ENCODE results near the gene EFR3B.
"Not testable (repeated sequence)": the region's sequence is repeated elsewhere in the genome, so short reads cannot be mapped to it uniquely, and the experiment has no call there.

Gene EFR3B

DNA sequence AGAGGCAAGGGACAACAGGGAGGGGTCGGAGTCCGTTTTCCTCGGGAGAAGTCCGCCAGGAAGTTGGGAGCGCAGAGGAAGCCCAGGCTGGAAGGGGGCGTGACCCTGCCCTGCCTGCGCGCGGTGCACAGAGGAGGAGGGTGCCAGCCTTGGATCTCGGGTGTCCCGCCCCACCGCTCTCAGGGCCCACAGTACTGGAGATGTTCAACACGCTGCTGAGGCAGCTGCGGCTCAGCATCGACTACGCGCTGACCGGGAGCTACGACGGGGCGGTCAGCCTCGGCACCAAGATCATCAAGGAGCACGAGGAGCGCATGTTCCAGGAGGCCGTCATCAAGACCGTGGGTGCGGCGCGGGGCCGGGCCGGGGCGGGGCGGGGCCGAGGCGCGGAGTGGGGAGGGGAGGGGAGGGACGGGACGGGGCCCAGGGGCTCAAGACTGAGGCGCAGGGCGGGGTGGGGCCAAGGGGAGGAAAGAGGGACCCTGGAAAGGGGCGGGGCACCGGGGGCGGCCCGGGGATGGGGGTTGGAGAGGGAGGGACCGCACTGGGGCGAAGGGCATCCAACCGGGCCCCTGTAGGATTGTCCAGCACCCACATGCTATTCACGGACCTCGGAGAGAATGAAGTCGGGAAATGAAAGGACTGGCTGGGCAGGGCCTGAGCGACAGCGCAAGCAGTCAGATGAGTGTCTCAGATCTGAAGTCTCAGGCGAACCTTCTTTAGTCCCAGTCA is 89.9 kb downstream of the EFR3B start:
- TF ChIP-seq, protein P1, sequence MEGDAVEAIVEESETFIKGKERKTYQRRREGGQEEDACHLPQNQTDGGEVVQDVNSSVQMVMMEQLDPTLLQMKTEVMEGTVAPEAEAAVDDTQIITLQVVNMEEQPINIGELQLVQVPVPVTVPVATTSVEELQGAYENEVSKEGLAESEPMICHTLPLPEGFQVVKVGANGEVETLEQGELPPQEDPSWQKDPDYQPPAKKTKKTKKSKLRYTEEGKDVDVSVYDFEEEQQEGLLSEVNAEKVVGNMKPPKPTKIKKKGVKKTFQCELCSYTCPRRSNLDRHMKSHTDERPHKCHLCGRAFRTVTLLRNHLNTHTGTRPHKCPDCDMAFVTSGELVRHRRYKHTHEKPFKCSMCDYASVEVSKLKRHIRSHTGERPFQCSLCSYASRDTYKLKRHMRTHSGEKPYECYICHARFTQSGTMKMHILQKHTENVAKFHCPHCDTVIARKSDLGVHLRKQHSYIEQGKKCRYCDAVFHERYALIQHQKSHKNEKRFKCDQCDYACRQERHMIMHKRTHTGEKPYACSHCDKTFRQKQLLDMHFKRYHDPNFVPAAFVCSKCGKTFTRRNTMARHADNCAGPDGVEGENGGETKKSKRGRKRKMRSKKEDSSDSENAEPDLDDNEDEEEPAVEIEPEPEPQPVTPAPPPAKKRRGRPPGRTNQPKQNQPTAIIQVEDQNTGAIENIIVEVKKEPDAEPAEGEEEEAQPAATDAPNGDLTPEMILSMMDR (IDR thresholded peaks at IDR 0.05; ENCODE audit: borderline replicate concordance, control extremely low read depth, extremely low read depth, insufficient read depth, missing control alignments) = no peak
- peak; percentile 49 for DNase-seq (ENCODE audit: low spot score)
- in situ Hi-C loops (cut with MboI; ENCODE audit: low sequenced_read_pairs, unreplicated experiment) = loop anchor here (25.0 kb wide), 1 partner anchor 719 kb away; no protein-coding TSS in a partner anchor

DNA sequence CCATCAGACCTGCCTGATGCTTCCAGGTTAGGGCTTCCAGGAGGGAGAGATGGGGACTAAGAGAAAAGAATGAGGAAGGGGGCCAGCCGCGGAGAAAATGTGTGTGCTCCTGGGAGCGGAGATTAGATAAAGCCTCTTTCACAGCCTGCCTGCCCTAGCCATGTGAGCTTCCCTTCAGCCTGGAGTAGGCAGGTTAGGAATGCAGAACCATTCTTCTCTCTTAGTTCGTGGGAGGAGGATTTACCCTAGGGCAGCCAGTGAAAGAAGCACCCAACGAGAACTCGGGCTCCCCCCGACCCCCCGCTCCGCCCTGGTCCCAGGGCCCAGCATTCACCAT is 90.4 kb downstream of the EFR3B start:
- DNase-seq (ENCODE audit: low spot score) = no peak
- TF ChIP-seq, protein P1 (IDR thresholded peaks at IDR 0.05; ENCODE audit: borderline replicate concordance, control extremely low read depth, extremely low read depth, insufficient read depth, missing control alignments) = no peak
- in situ Hi-C loops (cut with MboI; ENCODE audit: low sequenced_read_pairs, unreplicated experiment) = loop anchor here (25.0 kb wide), 1 partner anchor 720 kb away; no protein-coding TSS in a partner anchor

DNA sequence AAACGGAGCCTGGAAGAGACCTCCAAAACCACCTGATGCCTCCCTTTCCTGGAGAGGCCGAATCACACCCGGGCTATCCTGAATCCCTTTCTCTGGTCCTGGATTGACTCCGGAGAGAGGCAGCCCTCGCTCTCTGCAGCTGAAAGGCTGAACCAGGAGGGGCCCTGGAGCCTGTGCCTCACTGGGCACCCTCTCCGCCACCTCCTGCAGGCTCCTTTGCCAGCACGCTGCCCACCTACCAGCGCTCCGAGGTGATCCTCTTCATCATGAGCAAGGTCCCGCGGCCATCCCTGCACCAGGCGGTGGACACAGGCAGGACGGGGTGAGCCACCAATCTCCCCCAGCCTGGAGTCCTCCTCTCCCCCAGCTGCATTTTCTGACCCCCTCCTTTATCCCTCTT is 90.8 kb downstream of the EFR3B start:
- TF ChIP-seq, protein P1 (IDR thresholded peaks at IDR 0.05; ENCODE audit: borderline replicate concordance, control extremely low read depth, extremely low read depth, insufficient read depth, missing control alignments) = no peak
- no peak for DNase-seq (ENCODE audit: low spot score)
- in situ Hi-C loops (cut with MboI; ENCODE audit: low sequenced_read_pairs, unreplicated experiment) = loop anchor here (25.0 kb wide), 1 partner anchor 720 kb away; no protein-coding TSS in a partner anchor

DNA sequence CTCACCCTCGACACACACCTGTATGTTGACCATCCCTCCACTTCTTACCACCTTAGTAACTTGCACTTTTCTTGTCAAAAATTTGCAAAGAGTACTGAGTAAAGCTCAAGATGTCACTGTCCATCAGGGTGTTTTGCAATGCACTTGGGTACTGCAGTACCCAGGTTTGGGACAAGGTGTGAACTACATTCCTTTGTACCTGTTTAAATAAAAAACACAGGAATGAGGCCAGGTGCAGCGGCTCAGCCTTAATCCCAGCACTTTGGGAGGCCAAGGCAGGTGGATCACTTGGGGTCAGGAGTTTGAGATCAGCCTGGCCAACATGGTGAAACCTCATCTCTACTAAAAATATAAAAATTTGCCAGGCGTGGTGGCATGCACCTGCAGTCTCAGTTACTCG is 98.7 kb downstream of the EFR3B start:
- in situ Hi-C loops (cut with MboI; ENCODE audit: low sequenced_read_pairs, unreplicated experiment) = loop anchor here (25.0 kb wide), 1 partner anchor 728 kb away; no protein-coding TSS in a partner anchor

GRCh38 chr2:25141120-25141519 is 99.2 kb downstream of the EFR3B start:
- TF ChIP-seq, protein P1 (IDR thresholded peaks at IDR 0.05; ENCODE audit: borderline replicate concordance, control extremely low read depth, extremely low read depth, insufficient read depth, missing control alignments) = no peak
- in situ Hi-C loops (cut with MboI; ENCODE audit: low sequenced_read_pairs, unreplicated experiment) = loop anchor here (25.0 kb wide), 1 partner anchor 729 kb away; no protein-coding TSS in a partner anchor
- DNase-seq (ENCODE audit: low spot score) = no peak

More for the DNA sequence above, 98.7 kb downstream of the EFR3B start:
- not testable (repeated sequence) for DNase-seq (ENCODE audit: low spot score)

DNA sequence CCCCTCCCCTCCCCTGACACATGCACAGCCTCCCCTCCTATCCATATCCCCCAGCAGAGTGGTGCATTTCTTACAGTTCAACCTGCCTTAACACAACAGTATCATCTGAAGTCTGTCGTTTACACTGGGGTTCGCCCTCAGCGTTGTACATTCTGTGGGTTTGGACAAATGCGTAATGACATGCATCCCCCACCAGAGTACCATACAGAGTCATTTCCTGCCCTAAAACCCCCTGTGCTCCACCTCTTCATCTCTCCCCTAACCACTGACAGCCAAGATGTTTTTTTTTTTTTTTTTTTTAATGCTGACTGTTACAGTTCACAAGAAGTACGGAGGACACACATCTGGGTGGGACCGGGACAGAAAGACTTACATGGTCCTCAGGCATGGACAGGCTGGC is 103.9 kb downstream of the EFR3B start:
- TF ChIP-seq, protein P1 (IDR thresholded peaks at IDR 0.05; ENCODE audit: borderline replicate concordance, control extremely low read depth, extremely low read depth, insufficient read depth, missing control alignments) = no peak
- DNase-seq (ENCODE audit: low spot score) = no peak
- in situ Hi-C loops (cut with MboI; ENCODE audit: low sequenced_read_pairs, unreplicated experiment) = loop anchor here (25.0 kb wide), 1 partner anchor 734 kb away; no protein-coding TSS in a partner anchor

- TF ChIP-seq, protein P1 (IDR thresholded peaks at IDR 0.05; ENCODE audit: borderline replicate concordance, control extremely low read depth, extremely low read depth, insufficient read depth, missing control alignments) = no peak
- in situ Hi-C loops (cut with MboI; ENCODE audit: low sequenced_read_pairs, unreplicated experiment) = loop anchor here (25.0 kb wide), 1 partner anchor 735 kb away; no protein-coding TSS in a partner anchor
- no peak for DNase-seq (ENCODE audit: low spot score)
These were observed 105.0 kb downstream of the EFR3B start for GRCh38 chr2:25146896-25147295.
